Measurements from ENCODE around the gene PRSS21. TPM values are rescaled to one million over a fixed set of nuclear protein-coding genes. Genes with fewer than 3 reads are reported as not detected.

PRSS21 gene
- total RNA-seq, 1 donor, result not detected

GRCh38 chr16:2787406-2787805, 29.6 kb upstream of the PRSS21 start, which contains the start of gene PRSS33:
PRSS33 (minus strand) TSS chr16:2787560; CDS start chr16:2786547, 1,013 bp downstream.
- peaks cover 8% of the 10 kb centered on the region for H3K27me3 ChIP-seq (ENCODE audit: insufficient read depth, low read length)

DNA sequence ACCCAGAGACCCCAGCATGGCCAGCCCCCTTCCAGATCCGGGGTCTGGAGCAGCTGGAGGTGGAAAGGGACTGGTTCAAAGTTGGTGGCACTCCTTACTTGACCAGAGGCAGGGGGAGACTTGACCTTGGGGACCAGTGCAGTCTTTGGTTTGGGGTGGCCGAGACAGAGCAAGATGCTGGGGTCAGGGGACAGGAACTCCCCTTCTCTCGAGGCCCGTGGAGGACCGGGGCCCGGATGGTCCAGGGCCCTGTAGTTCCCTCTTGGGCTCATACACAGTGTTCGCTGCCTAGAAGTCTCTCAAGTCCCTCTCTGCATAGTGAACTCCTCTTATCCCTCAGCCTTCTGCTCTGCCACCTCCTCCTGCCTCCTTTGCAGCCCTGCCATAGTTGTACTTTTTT, 29.1 kb upstream of the PRSS21 start:
- H3K4me3 ChIP-seq (ENCODE audit: low read length), result no peak overlapping the region
- no peaks in the 10 kb centered on the region for H3K9me3 ChIP-seq (ENCODE audit: low read depth, low read length)
- peaks cover 32% of the 10 kb centered on the region for H3K4me1 ChIP-seq (ENCODE audit: insufficient read depth, low read length)
- H3K27me3 ChIP-seq (ENCODE audit: insufficient read depth, low read length), result peaks cover 8% of the 10 kb centered on the region

More at GRCh38 chr16:2787406-2787805, 29.6 kb upstream of the PRSS21 start, which contains the start of gene PRSS33:
- H3K9me3 ChIP-seq (ENCODE audit: low read depth, low read length), result no peaks in the 10 kb centered on the region
- peaks cover 26% of the 10 kb centered on the region for H3K4me1 ChIP-seq (ENCODE audit: insufficient read depth, low read length)
- H3K4me3 ChIP-seq (ENCODE audit: low read length), result no peak within 1 kb of the TSS

DNA sequence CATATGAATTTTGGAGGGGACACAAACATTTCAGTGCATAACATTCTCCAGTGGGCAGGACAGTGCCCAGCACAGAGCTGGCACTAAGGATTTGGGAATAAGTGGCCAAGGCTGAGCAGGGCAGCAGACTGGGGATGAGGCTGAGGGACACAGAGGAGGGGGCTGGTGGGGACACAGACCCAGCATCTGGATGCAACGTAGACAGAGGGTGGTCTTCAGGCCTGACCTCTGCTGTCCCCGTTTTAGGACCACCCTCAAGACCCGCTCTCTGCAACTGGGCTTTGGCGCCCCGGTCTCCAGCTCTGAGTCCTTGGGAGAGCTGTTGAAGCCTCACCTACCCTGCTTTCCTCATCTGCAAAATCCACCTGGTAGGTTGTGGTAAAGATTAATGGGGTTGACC, 26.4 kb upstream of the PRSS21 start:
- peaks cover 4% of the 10 kb centered on the region for H3K27me3 ChIP-seq (ENCODE audit: insufficient read depth, low read length)
- H3K4me1 ChIP-seq (ENCODE audit: insufficient read depth, low read length), result peaks cover 44% of the 10 kb centered on the region
- H3K4me3 ChIP-seq (ENCODE audit: low read length), result no peak overlapping the region
- H3K9me3 ChIP-seq (ENCODE audit: low read depth, low read length), result no peaks in the 10 kb centered on the region

GRCh38 chr16:2791174-2791573, 25.9 kb upstream of the PRSS21 start:
- H3K4me1 ChIP-seq (ENCODE audit: insufficient read depth, low read length), result peaks cover 44% of the 10 kb centered on the region
- H3K4me3 ChIP-seq (ENCODE audit: low read length), result no peak overlapping the region
- peaks cover 4% of the 10 kb centered on the region for H3K27me3 ChIP-seq (ENCODE audit: insufficient read depth, low read length)
- H3K9me3 ChIP-seq (ENCODE audit: low read depth, low read length), result no peaks in the 10 kb centered on the region

GRCh38 chr16:2792940-2793339, 24.1 kb upstream of the PRSS21 start:
- Histone ChIP-seq H3K27me3 (ENCODE audit: insufficient read depth, low read length) (no peaks in the 10 kb centered on the region), H3K9me3 (ENCODE audit: low read depth, low read length) (no peaks in the 10 kb centered on the region), H3K4me3 (ENCODE audit: low read length) (no peak overlapping the region), H3K4me1 (ENCODE audit: insufficient read depth, low read length) (peaks cover 45% of the 10 kb centered on the region)

GRCh38 chr16:2795395-2796143, 21.5 kb upstream of the PRSS21 start:
- Histone ChIP-seq H3K4me3 (ENCODE audit: low read length) (no peak overlapping the region), H3K4me1 (ENCODE audit: insufficient read depth, low read length) (peaks cover 45% of the 10 kb centered on the region), H3K27me3 (ENCODE audit: insufficient read depth, low read length) (no peaks in the 10 kb centered on the region), H3K9me3 (ENCODE audit: low read depth, low read length) (no peaks in the 10 kb centered on the region)

DNA sequence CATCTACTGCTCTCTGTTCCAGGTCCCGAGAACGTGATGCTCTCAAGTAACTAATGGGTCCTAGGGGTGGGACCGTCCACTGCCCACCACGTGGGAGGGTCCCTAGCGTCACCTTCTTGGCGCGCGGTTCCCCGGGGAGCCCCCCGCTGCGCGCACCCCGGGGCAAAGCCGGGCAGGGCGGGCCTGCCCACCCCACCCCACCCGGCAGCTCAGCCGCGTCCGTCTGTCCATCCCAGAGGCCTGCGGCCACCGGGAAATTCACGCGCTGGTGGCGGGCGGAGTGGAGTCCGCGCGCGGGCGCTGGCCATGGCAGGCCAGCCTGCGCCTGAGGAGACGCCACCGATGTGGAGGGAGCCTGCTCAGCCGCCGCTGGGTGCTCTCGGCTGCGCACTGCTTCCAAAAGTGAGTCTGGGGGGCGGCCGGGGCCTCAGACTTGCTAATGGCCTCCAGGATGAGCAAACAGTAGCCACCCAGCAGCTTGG, 18.3 kb upstream of the PRSS21 start:
- Histone ChIP-seq H3K9me3 (ENCODE audit: low read depth, low read length) (peaks cover 4% of the 10 kb centered on the region), H3K4me3 (ENCODE audit: low read length) (no peak overlapping the region), H3K27me3 (ENCODE audit: insufficient read depth, low read length) (no peaks in the 10 kb centered on the region), H3K4me1 (ENCODE audit: insufficient read depth, low read length) (peaks cover 26% of the 10 kb centered on the region)

DNA sequence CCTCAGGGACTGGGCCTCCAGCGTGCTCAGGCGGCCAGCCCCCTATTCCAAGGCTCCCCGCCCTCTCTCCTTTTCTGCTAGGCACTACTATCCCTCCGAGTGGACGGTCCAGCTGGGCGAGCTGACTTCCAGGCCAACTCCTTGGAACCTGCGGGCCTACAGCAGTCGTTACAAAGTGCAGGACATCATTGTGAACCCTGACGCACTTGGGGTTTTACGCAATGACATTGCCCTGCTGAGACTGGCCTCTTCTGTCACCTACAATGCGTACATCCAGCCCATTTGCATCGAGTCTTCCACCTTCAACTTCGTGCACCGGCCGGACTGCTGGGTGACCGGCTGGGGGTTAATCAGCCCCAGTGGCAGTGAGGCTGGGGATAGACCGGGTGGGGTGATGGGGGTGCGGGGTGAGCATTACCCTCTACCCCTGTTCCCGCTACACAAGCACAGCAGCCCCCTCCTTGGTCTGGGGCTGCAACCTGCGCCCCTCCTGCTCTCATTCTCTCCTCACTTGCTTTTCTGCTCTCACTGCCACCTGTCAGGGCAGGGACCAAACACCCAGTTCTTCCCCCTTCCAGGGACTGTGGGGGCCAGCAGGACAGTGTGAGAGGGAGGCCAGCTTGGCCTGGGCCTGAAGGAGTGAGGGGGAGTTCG, 17.7 kb upstream of the PRSS21 start:
- peaks cover 10% of the 10 kb centered on the region for H3K9me3 ChIP-seq (ENCODE audit: low read depth, low read length)
- no peak overlapping the region for H3K4me3 ChIP-seq (ENCODE audit: low read length)
- peaks cover 20% of the 10 kb centered on the region for H3K4me1 ChIP-seq (ENCODE audit: insufficient read depth, low read length)
- no peaks in the 10 kb centered on the region for H3K27me3 ChIP-seq (ENCODE audit: insufficient read depth, low read length)

GRCh38 chr16:2799859-2800226, 17.2 kb upstream of the PRSS21 start:
- H3K27me3 ChIP-seq (ENCODE audit: insufficient read depth, low read length), result no peaks in the 10 kb centered on the region
- H3K9me3 ChIP-seq (ENCODE audit: low read depth, low read length), result peaks cover 11% of the 10 kb centered on the region
- peaks cover 15% of the 10 kb centered on the region for H3K4me1 ChIP-seq (ENCODE audit: insufficient read depth, low read length)
- no peak overlapping the region for H3K4me3 ChIP-seq (ENCODE audit: low read length)

DNA sequence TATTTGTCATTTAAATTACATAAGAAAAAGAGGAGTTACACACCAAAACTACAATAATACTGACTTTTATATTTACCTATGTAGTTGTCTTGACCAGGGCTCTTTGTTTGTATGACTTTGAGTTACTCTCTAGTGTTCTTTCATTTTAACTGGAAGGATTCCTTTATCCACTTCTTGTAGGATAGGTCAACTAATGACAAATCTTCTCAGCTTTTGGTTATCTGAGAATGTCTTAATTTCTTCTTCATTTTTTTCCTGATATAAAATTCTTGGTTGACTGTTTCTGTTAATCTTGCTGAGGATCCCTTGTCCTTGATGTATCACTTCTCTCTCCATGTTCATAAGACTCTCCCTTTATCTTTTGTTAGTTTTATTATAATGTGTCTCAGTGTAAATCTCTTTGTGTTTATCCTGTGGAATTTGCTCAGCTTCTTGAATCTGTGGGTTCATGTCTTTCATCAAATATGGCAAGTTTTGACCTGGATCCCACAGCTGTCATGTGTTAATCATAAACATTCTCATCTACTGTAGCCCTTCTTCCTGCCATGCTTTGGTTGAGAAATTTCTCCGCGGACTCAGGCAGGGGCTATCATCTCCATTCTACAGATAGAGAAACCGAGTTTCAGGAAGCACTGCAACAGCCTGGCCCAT, 13.4 kb upstream of the PRSS21 start:
- H3K27me3 ChIP-seq (ENCODE audit: insufficient read depth, low read length), result no peaks in the 10 kb centered on the region
- H3K4me3 ChIP-seq (ENCODE audit: low read length), result no peak overlapping the region
- peaks cover 11% of the 10 kb centered on the region for H3K9me3 ChIP-seq (ENCODE audit: low read depth, low read length)
- H3K4me1 ChIP-seq (ENCODE audit: insufficient read depth, low read length), result no peaks in the 10 kb centered on the region

DNA sequence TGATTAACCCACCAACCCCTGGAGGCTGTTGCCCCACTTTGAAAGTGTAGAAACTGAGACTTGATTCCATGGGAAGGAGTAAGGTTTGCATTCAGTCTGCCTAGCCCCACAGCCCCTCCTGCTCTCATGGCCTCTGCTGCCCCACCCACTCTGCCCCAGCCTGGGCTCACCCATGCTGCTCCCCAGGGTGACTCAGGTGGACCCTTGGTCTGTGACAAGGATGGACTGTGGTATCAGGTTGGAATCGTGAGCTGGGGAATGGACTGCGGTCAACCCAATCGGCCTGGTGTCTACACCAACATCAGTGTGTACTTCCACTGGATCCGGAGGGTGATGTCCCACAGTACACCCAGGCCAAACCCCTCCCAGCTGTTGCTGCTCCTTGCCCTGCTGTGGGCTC, 12.3 kb upstream of the PRSS21 start:
- H3K27me3 ChIP-seq (ENCODE audit: insufficient read depth, low read length), result no peaks in the 10 kb centered on the region
- no peaks in the 10 kb centered on the region for H3K4me1 ChIP-seq (ENCODE audit: insufficient read depth, low read length)
- H3K4me3 ChIP-seq (ENCODE audit: low read length), result no peak overlapping the region
- H3K9me3 ChIP-seq (ENCODE audit: low read depth, low read length), result peaks cover 11% of the 10 kb centered on the region

- H3K4me3 ChIP-seq (ENCODE audit: low read length), result no peak overlapping the region
Observed at GRCh38 chr16:2806286-2806685, 10.8 kb upstream of the PRSS21 start.

GRCh38 chr16:2808181-2808580, 8.9 kb upstream of the PRSS21 start:
- no peak overlapping the region for H3K4me3 ChIP-seq (ENCODE audit: low read length)
- no peaks in the 10 kb centered on the region for H3K4me1 ChIP-seq (ENCODE audit: insufficient read depth, low read length)
- H3K27me3 ChIP-seq (ENCODE audit: insufficient read depth, low read length), result no peaks in the 10 kb centered on the region
- H3K9me3 ChIP-seq (ENCODE audit: low read depth, low read length), result peaks cover 11% of the 10 kb centered on the region

More at GRCh38 chr16:2806286-2806685, 10.8 kb upstream of the PRSS21 start:
- H3K27me3 ChIP-seq (ENCODE audit: insufficient read depth, low read length), result no peaks in the 10 kb centered on the region
- H3K4me1 ChIP-seq (ENCODE audit: insufficient read depth, low read length), result no peaks in the 10 kb centered on the region
- peaks cover 11% of the 10 kb centered on the region for H3K9me3 ChIP-seq (ENCODE audit: low read depth, low read length)

DNA sequence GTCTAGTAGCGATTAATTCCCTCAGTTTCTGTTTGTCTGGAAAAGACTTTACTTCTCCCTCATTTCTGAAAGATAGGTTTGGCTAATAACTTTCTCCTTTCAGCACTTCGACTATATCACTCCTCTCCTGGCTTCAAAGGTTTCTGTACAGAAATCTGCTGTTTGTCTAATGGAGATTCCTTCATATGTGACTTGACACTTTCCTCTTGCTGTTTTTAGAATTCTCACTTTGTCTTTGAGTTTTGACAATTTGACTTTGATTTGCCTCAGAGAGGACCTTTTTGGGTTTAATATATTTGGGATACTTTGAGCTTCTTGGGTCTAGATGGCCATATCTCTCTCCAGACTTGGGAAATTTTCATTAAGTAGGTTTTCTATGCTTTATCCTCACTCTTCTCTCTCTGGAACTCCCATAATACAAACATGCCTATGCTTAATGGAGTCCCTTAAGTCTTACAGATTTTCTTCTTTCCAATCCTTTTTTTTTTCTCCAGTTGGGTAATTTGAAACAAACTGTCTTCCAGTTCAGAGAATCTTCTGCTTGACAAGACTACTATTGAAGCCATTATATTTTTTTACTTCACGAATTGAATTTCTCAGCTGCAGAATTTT, 7.8 kb upstream of the PRSS21 start:
- no peaks in the 10 kb centered on the region for H3K4me1 ChIP-seq (ENCODE audit: insufficient read depth, low read length)
- H3K4me3 ChIP-seq (ENCODE audit: low read length), result no peak overlapping the region
- no peaks in the 10 kb centered on the region for H3K27me3 ChIP-seq (ENCODE audit: insufficient read depth, low read length)
- peaks cover 1% of the 10 kb centered on the region for H3K9me3 ChIP-seq (ENCODE audit: low read depth, low read length)

- Histone ChIP-seq H3K4me3 (ENCODE audit: low read length) (no peak overlapping the region), H3K9me3 (ENCODE audit: low read depth, low read length) (no peaks in the 10 kb centered on the region), H3K27me3 (ENCODE audit: insufficient read depth, low read length) (no peaks in the 10 kb centered on the region), H3K4me1 (ENCODE audit: insufficient read depth, low read length) (no peaks in the 10 kb centered on the region)
Observed at GRCh38 chr16:2810651-2811050, 6.4 kb upstream of the PRSS21 start.
